H9 (cell line): ENCODE data around the gene KRT85. TPM values are rescaled to one million over a fixed set of nuclear protein-coding genes. Genes with fewer than 3 reads are reported as not detected.
A peak's percentile ranks its signal among the peaks of the same experiment; 100 is the strongest.

Experiments
- DNase-seq: peaks from one replicate; pipeline ENCODE4 v3.0.0-alpha.2; 2017
- H2AFZ ChIP-seq: one replicate; pipeline ENCODE4 v1.6.1; 2013; ENCODE audit warnings: mild to moderate bottlenecking, low read length, control low read depth, moderate library complexity
- H2AK5ac ChIP-seq: 2 replicates; pipeline ENCODE4 v1.6.1; 2013; ENCODE audit warnings: low read length, control low read depth, mixed read lengths; ENCODE audit not compliant: insufficient read length
- H2BK120ac ChIP-seq: one replicate; pipeline ENCODE4 v1.6.1; 2013; ENCODE audit warnings: low read depth, mild to moderate bottlenecking, low read length, control low read depth, inconsistent platforms; ENCODE audit not compliant: poor library complexity, severe bottlenecking
- H2BK12ac ChIP-seq: 2 replicates; pipeline ENCODE4 v1.6.1; 2013; ENCODE audit warnings: low read length, control low read depth, mixed read lengths, low read depth; ENCODE audit not compliant: insufficient read length
- H2BK15ac ChIP-seq: 2 replicates; pipeline ENCODE4 v1.6.1; 2013; ENCODE audit warnings: low read depth, low read length, control low read depth
- H2BK20ac ChIP-seq: one replicate; pipeline ENCODE4 v1.6.1; 2013; ENCODE audit warnings: low read depth, mild to moderate bottlenecking, low read length, control low read depth, inconsistent platforms; ENCODE audit not compliant: poor library complexity, severe bottlenecking
- H2BK5ac ChIP-seq: 2 replicates; pipeline ENCODE4 v1.6.1; 2013; ENCODE audit warnings: low read length, control low read depth, mixed read lengths; ENCODE audit not compliant: insufficient read length
- H3K14ac ChIP-seq: 2 replicates; pipeline ENCODE4 v1.6.1; 2013; ENCODE audit warnings: low read length, control low read depth; ENCODE audit not compliant: insufficient read depth
- H3K18ac ChIP-seq: 2 replicates; pipeline ENCODE4 v1.6.1; 2013; ENCODE audit warnings: low read depth, mild to moderate bottlenecking, mixed read lengths, low read length, control low read depth; ENCODE audit not compliant: insufficient read length
- H3K23ac ChIP-seq: 2 replicates; pipeline ENCODE4 v1.6.1; 2013; ENCODE audit warnings: low read length, control low read depth, mixed read lengths, low read depth; ENCODE audit not compliant: insufficient read length
- H3K23me2 ChIP-seq: 2 replicates; pipeline ENCODE4 v1.6.1; 2013; ENCODE audit warnings: low read depth, mild to moderate bottlenecking, mixed read lengths, low read length, control low read depth; ENCODE audit not compliant: insufficient read length, poor library complexity, severe bottlenecking
- H3K27ac ChIP-seq: 2 replicates; pipeline ENCODE4 v1.5.1; 2013; ENCODE audit warnings: low read length, control low read depth, mixed read lengths, low read depth; ENCODE audit not compliant: insufficient read length
- H3K27me3 ChIP-seq: 2 replicates; pipeline ENCODE4 v1.6.1; 2013; ENCODE audit warnings: low read length, control low read depth, inconsistent platforms; ENCODE audit not compliant: insufficient read depth
- H3K4ac ChIP-seq: 2 replicates; pipeline ENCODE4 v1.6.1; 2013; ENCODE audit warnings: low read depth, mild to moderate bottlenecking, control low read depth, inconsistent platforms, low read length, moderate library complexity
- H3K4me1 ChIP-seq: 2 replicates; pipeline ENCODE4 v1.6.1; 2013; ENCODE audit warnings: low read length, control low read depth, inconsistent platforms; ENCODE audit not compliant: insufficient read depth
- H3K4me2 ChIP-seq: 2 replicates; pipeline ENCODE4 v1.6.1; 2013; ENCODE audit warnings: low read length, control low read depth, mixed read lengths; ENCODE audit not compliant: insufficient read length, insufficient read depth
- H3K56ac ChIP-seq: 2 replicates; pipeline ENCODE4 v1.6.1; 2013; ENCODE audit warnings: low read depth, mild to moderate bottlenecking, mixed read lengths, low read length, control low read depth; ENCODE audit not compliant: insufficient read length
- H3K79me1 ChIP-seq: 2 replicates; pipeline ENCODE4 v1.6.1; 2013; ENCODE audit warnings: low read depth, mild to moderate bottlenecking, moderate library complexity, low read length, control low read depth, inconsistent platforms; ENCODE audit not compliant: insufficient read depth, poor library complexity, severe bottlenecking
- H3K79me2 ChIP-seq: 2 replicates; pipeline ENCODE4 v1.6.1; 2013; ENCODE audit warnings: low read length, control low read depth, inconsistent platforms; ENCODE audit not compliant: insufficient read depth
- H3K9ac ChIP-seq: 2 replicates; pipeline ENCODE4 v1.6.1; 2013; ENCODE audit warnings: low read length, control low read depth, mixed read lengths; ENCODE audit not compliant: insufficient read length; ENCODE audit errors: extremely low read depth
- H3K9me3 ChIP-seq: one replicate; pipeline ENCODE4 v1.6.1; 2013; ENCODE audit warnings: low read depth, low read length, inconsistent platforms; ENCODE audit not compliant: control insufficient read depth
- H3T11ph ChIP-seq: one replicate; pipeline ENCODE4 v1.6.1; 2013; ENCODE audit warnings: mild to moderate bottlenecking, low read length, control low read depth, inconsistent platforms
- H4K20me1 ChIP-seq: one replicate; pipeline ENCODE4 v1.6.1; 2013; ENCODE audit not compliant: control insufficient read depth, insufficient read length, insufficient read depth
- H4K5ac ChIP-seq: 2 replicates; pipeline ENCODE4 v1.6.1; 2013; ENCODE audit warnings: low read depth, mild to moderate bottlenecking, mixed read lengths, low read length, control low read depth; ENCODE audit not compliant: insufficient read length
- H4K8ac ChIP-seq: replicated peaks from 2 replicates; pipeline ENCODE4 v1.6.1; 2013; ENCODE audit warnings: low read length, control low read depth, mixed read lengths, low read depth; ENCODE audit not compliant: insufficient read length
- H4K91ac ChIP-seq: 2 replicates; pipeline ENCODE4 v1.6.1; 2013; ENCODE audit warnings: low read depth, mild to moderate bottlenecking, moderate library complexity, mixed read lengths, low read length, control low read depth; ENCODE audit not compliant: insufficient read length
- H3K27ac Mint-ChIP-seq, 3 experiments: 2 replicates in 2 of 3; 3 replicates in 1 of 3; pipeline ENCODE4 v1.8.0; 2020 to 2021; ENCODE audit warnings: mixed read lengths in 3 of 3, mild to moderate bottlenecking in 1 of 3, moderate library complexity in 1 of 3
- H3K27me3 Mint-ChIP-seq: 2 replicates; pipeline ENCODE4 v1.8.0; 2021; ENCODE audit warnings: low read depth, mild to moderate bottlenecking, moderate library complexity, mixed read lengths
- H3K36me3 Mint-ChIP-seq, 3 experiments: 2 replicates in 2 of 3; 3 replicates in 1 of 3; pipeline ENCODE4 v1.8.0; 2020 to 2021; ENCODE audit warnings: low read depth in 3 of 3, mixed read lengths in 3 of 3; ENCODE audit not compliant: insufficient read depth in 1 of 3
- H3K4me1 Mint-ChIP-seq, 2 experiments: 2 replicates each; pipeline ENCODE4 v1.8.0; 2020; ENCODE audit warnings: mixed read lengths in 2 of 2
- H3K4me3 Mint-ChIP-seq, 2 experiments: 2 replicates in 1 of 2; 3 replicates in 1 of 2; pipeline ENCODE4 v1.8.0; 2020 to 2021; ENCODE audit warnings: mild to moderate bottlenecking in 2 of 2, mixed read lengths in 2 of 2, moderate library complexity in 1 of 2
- H3K9me3 Mint-ChIP-seq, 2 experiments: 2 replicates in 1 of 2; 3 replicates in 1 of 2; pipeline ENCODE4 v1.8.0; 2020; ENCODE audit warnings: mild to moderate bottlenecking in 2 of 2, mixed read lengths in 2 of 2, moderate library complexity in 1 of 2
- WGBS: extraction: QIAGEN DNeasy Blood & Tissue Kit; methylation state at CpG from one replicate; pipeline ENCODE4 v1.1.7; 2013; ENCODE audit warnings: missing lambda C conversion rate, low lambda C conversion rate, mixed read lengths; ENCODE audit not compliant: insufficient read length; ENCODE audit errors: extremely low coverage; 5-methylcytosine and 5-hydroxymethylcytosine counted together
- total RNA-seq: library from RNA; stranded (reverse); gene quantifications from 2 replicates; pipeline ENCODE4 v1.2.1, GENCODE V29; 2021
- TF ChIP-seq, protein P1 (sequence below): fragments of 200-600 bp; sonication (generic); conservative IDR thresholded peaks from 3 replicates; pipeline ENCODE4 v1.8.0; 2021; ENCODE audit warnings: antibody characterized with exemption, mild to moderate bottlenecking

The KRT85 gene
- total RNA-seq, 1 experiment from 2014 or later, result not detected

GRCh38 chr12:52362118-52362726 is 5.1 kb downstream of the KRT85 start:
- no peak overlapping the region for H3K4ac ChIP-seq
- no peaks in the 10 kb centered on the region for H3K79me2 ChIP-seq
- Mint-ChIP-seq H3K4me3 (no peak overlapping the region), H3K4me1 (peaks cover 3 to 9% of the 10 kb centered on the region in 2 experiments; a peak in 3 of 4 replicates), H3K27me3 (peaks cover 7% of the 10 kb centered on the region), H3K36me3 (no peaks in the 10 kb centered on the region), H3K27ac (no peak overlapping the region), H3K9me3 (no peaks in the 10 kb centered on the region; a peak in 1 of 5 replicates)
- no peak overlapping the region for H2BK15ac ChIP-seq
- no peak overlapping the region for H2BK120ac ChIP-seq
- no peak overlapping the region for H3K23ac ChIP-seq
- H3K23me2 ChIP-seq, result no peaks in the 10 kb centered on the region
- H3K9me3 ChIP-seq, result no peaks in the 10 kb centered on the region
- no peaks in the 10 kb centered on the region for H4K20me1 ChIP-seq
- peak; percentile 73 for DNase-seq
- no peaks in the 10 kb centered on the region for H3K27me3 ChIP-seq
- no peak overlapping the region for H2BK20ac ChIP-seq
- WGBS, result no CpG with 5 or more reads among the region's 11 CpGs
- no peaks in the 10 kb centered on the region for H3K4me1 ChIP-seq
- H2AK5ac ChIP-seq, result no peak overlapping the region
- no peak overlapping the region for H2BK5ac ChIP-seq
- no peak overlapping the region for H4K5ac ChIP-seq
- H3K14ac ChIP-seq, result no peak overlapping the region
- H3K4me2 ChIP-seq, result no peak overlapping the region
- TF ChIP-seq, protein P1, sequence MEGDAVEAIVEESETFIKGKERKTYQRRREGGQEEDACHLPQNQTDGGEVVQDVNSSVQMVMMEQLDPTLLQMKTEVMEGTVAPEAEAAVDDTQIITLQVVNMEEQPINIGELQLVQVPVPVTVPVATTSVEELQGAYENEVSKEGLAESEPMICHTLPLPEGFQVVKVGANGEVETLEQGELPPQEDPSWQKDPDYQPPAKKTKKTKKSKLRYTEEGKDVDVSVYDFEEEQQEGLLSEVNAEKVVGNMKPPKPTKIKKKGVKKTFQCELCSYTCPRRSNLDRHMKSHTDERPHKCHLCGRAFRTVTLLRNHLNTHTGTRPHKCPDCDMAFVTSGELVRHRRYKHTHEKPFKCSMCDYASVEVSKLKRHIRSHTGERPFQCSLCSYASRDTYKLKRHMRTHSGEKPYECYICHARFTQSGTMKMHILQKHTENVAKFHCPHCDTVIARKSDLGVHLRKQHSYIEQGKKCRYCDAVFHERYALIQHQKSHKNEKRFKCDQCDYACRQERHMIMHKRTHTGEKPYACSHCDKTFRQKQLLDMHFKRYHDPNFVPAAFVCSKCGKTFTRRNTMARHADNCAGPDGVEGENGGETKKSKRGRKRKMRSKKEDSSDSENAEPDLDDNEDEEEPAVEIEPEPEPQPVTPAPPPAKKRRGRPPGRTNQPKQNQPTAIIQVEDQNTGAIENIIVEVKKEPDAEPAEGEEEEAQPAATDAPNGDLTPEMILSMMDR, result peak; percentile 73
- no peaks in the 10 kb centered on the region for H3K79me1 ChIP-seq
- no peak overlapping the region for H2BK12ac ChIP-seq
- no peak overlapping the region for H3T11ph ChIP-seq
- H3K27ac ChIP-seq, result no peak overlapping the region
- no peak overlapping the region for H4K91ac ChIP-seq
- no peak overlapping the region for H3K9ac ChIP-seq
- H4K8ac ChIP-seq, result no peak overlapping the region
- H3K56ac ChIP-seq, result no peak overlapping the region
- no peak overlapping the region for H3K18ac ChIP-seq
- no peak overlapping the region for H2AFZ ChIP-seq
